ENCODE measurements around the gene PTPN4. TPM values are rescaled to one million over a fixed set of nuclear protein-coding genes. Genes with fewer than 3 reads are reported as not detected.

PTPN4 gene
- total and polyA plus RNA-seq, 2 donors (not counting 3 experiments of a cell fraction or from before 2014, with no cell fraction given) = 6.8 to 29.6 TPM

DNA sequence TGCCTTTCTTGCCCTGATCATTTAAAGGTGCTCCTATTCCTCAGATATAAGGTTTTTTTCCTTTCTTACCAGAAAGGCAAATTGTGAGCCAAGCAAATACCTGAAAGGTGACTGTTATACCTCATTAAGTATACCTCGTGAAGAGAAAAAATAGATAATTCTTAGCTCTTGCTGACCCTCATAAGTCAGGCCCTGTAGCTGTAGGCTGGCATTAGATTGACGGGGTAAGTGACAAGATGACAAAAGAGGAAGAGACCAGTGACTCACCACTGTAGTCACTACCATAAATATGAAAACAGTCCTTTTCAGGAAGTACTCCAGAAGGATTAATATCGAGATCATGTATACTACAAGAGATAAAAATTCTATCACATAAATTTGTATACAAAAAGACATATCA, 104.6 kb downstream of the PTPN4 start:
- POLR2A ChIA-PET = no interaction called here
- H3K27me3 ChIP-seq (ENCODE audit: control insufficient read depth in 2 of 2, insufficient read depth in 2 of 2, low read length in 2 of 2) = no peaks in the 10 kb centered on the region

GRCh38 chr2:119871725-119872124, 112.0 kb downstream of the PTPN4 start:
- dilution Hi-C loops (cut with MboI; ENCODE audit: extremely low pct_ligation_motif_present, low sequenced_read_pairs) = no loop called here
- TF ChIP-seq, protein P1, sequence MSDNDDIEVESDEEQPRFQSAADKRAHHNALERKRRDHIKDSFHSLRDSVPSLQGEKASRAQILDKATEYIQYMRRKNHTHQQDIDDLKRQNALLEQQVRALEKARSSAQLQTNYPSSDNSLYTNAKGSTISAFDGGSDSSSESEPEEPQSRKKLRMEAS (IDR thresholded peaks at IDR 0.05; ENCODE audit: insufficient read depth, insufficient read length) = no peak
- TF ChIP-seq MYC (IDR thresholded peaks at IDR 0.05; ENCODE audit: low read depth, low read length) (no peak), JUN (IDR thresholded peaks at IDR 0.05; ENCODE audit: borderline replicate concordance, insufficient read depth, insufficient read length, low read depth) (no peak), EZH2 (IDR thresholded peaks at IDR 0.05; ENCODE audit: borderline replicate concordance, low read depth, low read length, severe bottlenecking) (no peak), GATA2 (IDR thresholded peaks at IDR 0.05; ENCODE audit: insufficient read depth, insufficient read length, low read depth, low read length) (no peak), POLR2A (IDR thresholded peaks at IDR 0.05; ENCODE audit: low read depth, low read length) (no peak), FOS (IDR thresholded peaks at IDR 0.05; ENCODE audit: borderline replicate concordance, insufficient read depth, low read length) (no peak), POLR2AphosphoS5 (IDR thresholded peaks at IDR 0.05; ENCODE audit: insufficient read depth, low read depth, low read length) (no peak)
- TF ChIP-seq, protein P2, sequence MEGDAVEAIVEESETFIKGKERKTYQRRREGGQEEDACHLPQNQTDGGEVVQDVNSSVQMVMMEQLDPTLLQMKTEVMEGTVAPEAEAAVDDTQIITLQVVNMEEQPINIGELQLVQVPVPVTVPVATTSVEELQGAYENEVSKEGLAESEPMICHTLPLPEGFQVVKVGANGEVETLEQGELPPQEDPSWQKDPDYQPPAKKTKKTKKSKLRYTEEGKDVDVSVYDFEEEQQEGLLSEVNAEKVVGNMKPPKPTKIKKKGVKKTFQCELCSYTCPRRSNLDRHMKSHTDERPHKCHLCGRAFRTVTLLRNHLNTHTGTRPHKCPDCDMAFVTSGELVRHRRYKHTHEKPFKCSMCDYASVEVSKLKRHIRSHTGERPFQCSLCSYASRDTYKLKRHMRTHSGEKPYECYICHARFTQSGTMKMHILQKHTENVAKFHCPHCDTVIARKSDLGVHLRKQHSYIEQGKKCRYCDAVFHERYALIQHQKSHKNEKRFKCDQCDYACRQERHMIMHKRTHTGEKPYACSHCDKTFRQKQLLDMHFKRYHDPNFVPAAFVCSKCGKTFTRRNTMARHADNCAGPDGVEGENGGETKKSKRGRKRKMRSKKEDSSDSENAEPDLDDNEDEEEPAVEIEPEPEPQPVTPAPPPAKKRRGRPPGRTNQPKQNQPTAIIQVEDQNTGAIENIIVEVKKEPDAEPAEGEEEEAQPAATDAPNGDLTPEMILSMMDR (IDR thresholded peaks at IDR 0.05; ENCODE audit: extremely low read depth in 1 of 2, insufficient read depth in 1 of 2, low read depth in 1 of 2, low read length in 2 of 2) = no peak
- no peak for FAIRE-seq
- Histone ChIP-seq H3K4me3 (replicated peaks in 1 of 3; ENCODE audit: insufficient read depth in 1 of 3, low read depth in 1 of 3, low read length in 3 of 3) (no peak overlapping the region), H2AFZ (ENCODE audit: low read depth, low read length) (no peak overlapping the region), H3K9me1 (replicated peaks; ENCODE audit: control insufficient read depth, extremely low read depth, insufficient read depth, low read length) (no peaks in the 10 kb centered on the region), H3K79me2 (ENCODE audit: control insufficient read depth, insufficient read depth, low read length) (no peaks in the 10 kb centered on the region), H3K4me2 (ENCODE audit: insufficient read depth, low read length) (no peak overlapping the region), H3K9ac (replicated peaks; ENCODE audit: extremely low read depth, insufficient read depth, low read length) (no peak overlapping the region), H3K9me3 (replicated peaks; ENCODE audit: control insufficient read depth, insufficient read depth, low read length) (no peaks in the 10 kb centered on the region), H4K20me1 (replicated peaks; ENCODE audit: control insufficient read depth, extremely low read depth, insufficient read depth, low read length) (peaks cover 4% of the 10 kb centered on the region), H3K27ac (ENCODE audit: insufficient read depth, low read depth, low read length) (no peak overlapping the region), H3K36me3 (ENCODE audit: control insufficient read depth in 2 of 2, extremely low read depth in 1 of 2, insufficient read depth in 2 of 2, low read length in 2 of 2) (no peaks in the 10 kb centered on the region), H3K4me1 (ENCODE audit: control insufficient read depth, extremely low read depth, insufficient read depth, low read length) (no peaks in the 10 kb centered on the region), H3K27me3 (ENCODE audit: control insufficient read depth in 2 of 2, insufficient read depth in 2 of 2, low read length in 2 of 2) (no peaks in the 10 kb centered on the region)
- BruUV-seq (replicated peaks) = no TSS peak
- CTCF ChIA-PET = interaction anchor here (1.9 kb wide), 1 partner anchor 10 kb away, joined by 4 read pairs; no protein-coding TSS in a partner anchor
- POLR2A ChIA-PET = no interaction called here
- intact Hi-C loops (cut with micrococcal nuclease) = no loop called here
- DNase-seq (ENCODE audit: low read depth, low spot score) = no peak

More for the DNA sequence above, 104.6 kb downstream of the PTPN4 start:
- CTCF ChIA-PET = interaction anchor here (0.6 to 1.1 kb wide), 2 partner anchors 217 to 259 kb away, joined by 3 read pairs; no protein-coding TSS in a partner anchor
- BruUV-seq (replicated peaks) = no TSS peak
- intact Hi-C loops (cut with micrococcal nuclease) = no loop called here
- H3K27ac ChIP-seq (ENCODE audit: insufficient read depth, low read depth, low read length) = no peak overlapping the region
- H3K4me1 ChIP-seq (ENCODE audit: control insufficient read depth, extremely low read depth, insufficient read depth, low read length) = peaks cover 7% of the 10 kb centered on the region
- H3K4me3 ChIP-seq (replicated peaks in 1 of 3; ENCODE audit: insufficient read depth in 1 of 3, low read depth in 1 of 3, low read length in 3 of 3) = no peak overlapping the region
- H2AFZ ChIP-seq (ENCODE audit: low read depth, low read length) = no peak overlapping the region
- H3K9me1 ChIP-seq (replicated peaks; ENCODE audit: control insufficient read depth, extremely low read depth, insufficient read depth, low read length) = no peaks in the 10 kb centered on the region
- DNase-seq (ENCODE audit: low read depth, low spot score) = peak; percentile 19
- no peaks in the 10 kb centered on the region for H3K36me3 ChIP-seq (ENCODE audit: control insufficient read depth in 2 of 2, extremely low read depth in 1 of 2, insufficient read depth in 2 of 2, low read length in 2 of 2)
- no peak for TF ChIP-seq MYC (IDR thresholded peaks at IDR 0.05; ENCODE audit: low read depth, low read length)
- TF ChIP-seq FOS (IDR thresholded peaks at IDR 0.05; ENCODE audit: borderline replicate concordance, insufficient read depth, low read length) = peak; percentile 58
- TF ChIP-seq JUN (IDR thresholded peaks at IDR 0.05; ENCODE audit: borderline replicate concordance, insufficient read depth, insufficient read length, low read depth) = peak; percentile 29
- no peak for TF ChIP-seq POLR2AphosphoS5 (IDR thresholded peaks at IDR 0.05; ENCODE audit: insufficient read depth, low read depth, low read length)
- no peak for TF ChIP-seq EZH2 (IDR thresholded peaks at IDR 0.05; ENCODE audit: borderline replicate concordance, low read depth, low read length, severe bottlenecking)
- no peaks in the 10 kb centered on the region for H3K79me2 ChIP-seq (ENCODE audit: control insufficient read depth, insufficient read depth, low read length)
- peaks cover 6% of the 10 kb centered on the region for H4K20me1 ChIP-seq (replicated peaks; ENCODE audit: control insufficient read depth, extremely low read depth, insufficient read depth, low read length)
- H3K4me2 ChIP-seq (ENCODE audit: insufficient read depth, low read length) = no peak overlapping the region
- no peak for FAIRE-seq
- dilution Hi-C loops (cut with MboI; ENCODE audit: extremely low pct_ligation_motif_present, low sequenced_read_pairs) = no loop called here
- no peaks in the 10 kb centered on the region for H3K9me3 ChIP-seq (replicated peaks; ENCODE audit: control insufficient read depth, insufficient read depth, low read length)
- H3K9ac ChIP-seq (replicated peaks; ENCODE audit: extremely low read depth, insufficient read depth, low read length) = no peak overlapping the region
